NCI-H187 (cell line): ENCODE results near the gene DLGAP4.

ENCODE experiments used
- DNase-seq, 2 experiments: peaks; one replicate each; lab custom pipeline; 2025; lab: John Stamatoyannopoulos, UW

DLGAP4 gene

GRCh38 chr20:36565520-36565919 is 259.4 kb downstream of the DLGAP4 start:
- no peak for DNase-seq

- DNase-seq, result no peak
Observed at GRCh38 chr20:36569847-36570429, 263.8 kb downstream of the DLGAP4 start.

GRCh38 chr20:36571564-36572504 is 265.7 kb downstream of the DLGAP4 start:
- DNase-seq, result no peak

GRCh38 chr20:36572701-36573102 is 266.6 kb downstream of the DLGAP4 start:
- no peak for DNase-seq

- no peak for DNase-seq
Observed at GRCh38 chr20:36573103-36573797, 267.1 kb downstream of the DLGAP4 start, which contains the start of gene TGIF2. Gene TGIF2, plus strand, starts transcription at chr20:36573597. Its CDS starts 5,178 bp downstream, at chr20:36578775.

- DNase-seq, result no peak
Observed at GRCh38 chr20:36573798-36574365, 267.7 kb downstream of the DLGAP4 start.

- DNase-seq, result no peak
Observed at GRCh38 chr20:36574366-36575135, 268.4 kb downstream of the DLGAP4 start.

- DNase-seq, result no peak
Observed at GRCh38 chr20:36576081-36576445, 269.9 kb downstream of the DLGAP4 start.
